Erythroblast (primary cell): ENCODE measurements around the gene SARDH.

ENCODE experiments used
- DNase-seq, 2 experiments: peaks; one replicate each; lab custom pipeline; 2025; lab: John Stamatoyannopoulos, UW
- GATA1 ChIP-seq: IDR thresholded peaks from 2 replicates; pipeline ENCODE4 v1.6.1; 2011; ENCODE audit warnings: low read depth, mild to moderate bottlenecking, control low read depth, low read length, moderate library complexity
- POLR2A ChIP-seq: IDR thresholded peaks from 2 replicates; pipeline ENCODE4 v1.6.1; 2011; ENCODE audit warnings: mild to moderate bottlenecking, low read length

The SARDH gene

GRCh38 chr9:133615606-133616188 is 122.5 kb downstream of the SARDH start:
- TF ChIP-seq GATA1: no peak
- TF ChIP-seq POLR2A: no peak
- no peak for DNase-seq

- TF ChIP-seq GATA1 (no peak), POLR2A (no peak)
- DNase-seq: no peak
Measured at GRCh38 chr9:133615186-133615585, 123.0 kb downstream of the SARDH start.

- no peak for TF ChIP-seq GATA1
- no peak for DNase-seq
Measured at GRCh38 chr9:133614678-133615077, 123.5 kb downstream of the SARDH start.

- TF ChIP-seq POLR2A (no peak), GATA1 (no peak)
Measured at GRCh38 chr9:133614056-133614455, 124.1 kb downstream of the SARDH start.

More at GRCh38 chr9:133614056-133614455, 124.1 kb downstream of the SARDH start:
- DNase-seq: no peak
